ENCODE measurements around the gene DUSP10. TPM values are rescaled to one million over a fixed set of nuclear protein-coding genes. Genes with fewer than 3 reads are reported as not detected.

DUSP10 gene
- total RNA-seq, 1 donor, result 26.8 TPM

DNA sequence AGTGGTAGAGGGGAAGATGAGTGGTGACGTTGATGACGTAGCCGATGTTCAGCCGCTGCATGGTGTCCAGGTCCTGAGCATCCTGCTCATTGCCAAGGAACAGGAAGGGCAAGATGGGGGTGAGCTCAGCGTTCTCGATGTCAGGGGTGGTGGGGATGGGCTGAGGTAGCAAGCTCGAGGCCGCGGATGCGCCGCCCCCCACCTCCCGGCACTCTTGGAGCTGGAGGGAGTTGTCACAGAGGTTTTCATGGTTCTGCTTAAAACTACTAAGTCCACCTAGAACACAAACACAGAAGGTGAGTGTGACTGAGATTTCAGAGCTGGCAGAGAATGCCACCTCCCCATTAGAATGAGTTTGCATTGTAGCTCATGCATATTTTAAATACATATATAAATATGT, 35.7 kb downstream of the DUSP10 start:
- TF ChIP-seq, protein P1, sequence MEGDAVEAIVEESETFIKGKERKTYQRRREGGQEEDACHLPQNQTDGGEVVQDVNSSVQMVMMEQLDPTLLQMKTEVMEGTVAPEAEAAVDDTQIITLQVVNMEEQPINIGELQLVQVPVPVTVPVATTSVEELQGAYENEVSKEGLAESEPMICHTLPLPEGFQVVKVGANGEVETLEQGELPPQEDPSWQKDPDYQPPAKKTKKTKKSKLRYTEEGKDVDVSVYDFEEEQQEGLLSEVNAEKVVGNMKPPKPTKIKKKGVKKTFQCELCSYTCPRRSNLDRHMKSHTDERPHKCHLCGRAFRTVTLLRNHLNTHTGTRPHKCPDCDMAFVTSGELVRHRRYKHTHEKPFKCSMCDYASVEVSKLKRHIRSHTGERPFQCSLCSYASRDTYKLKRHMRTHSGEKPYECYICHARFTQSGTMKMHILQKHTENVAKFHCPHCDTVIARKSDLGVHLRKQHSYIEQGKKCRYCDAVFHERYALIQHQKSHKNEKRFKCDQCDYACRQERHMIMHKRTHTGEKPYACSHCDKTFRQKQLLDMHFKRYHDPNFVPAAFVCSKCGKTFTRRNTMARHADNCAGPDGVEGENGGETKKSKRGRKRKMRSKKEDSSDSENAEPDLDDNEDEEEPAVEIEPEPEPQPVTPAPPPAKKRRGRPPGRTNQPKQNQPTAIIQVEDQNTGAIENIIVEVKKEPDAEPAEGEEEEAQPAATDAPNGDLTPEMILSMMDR (IDR thresholded peaks at IDR 0.05; ENCODE audit: insufficient read depth, low read length), result no peak
- no peak overlapping the region for H3K4me3 ChIP-seq (ENCODE audit: low read depth, low read length)
- DNase-seq (ENCODE audit: low read depth), result no peak

DNA sequence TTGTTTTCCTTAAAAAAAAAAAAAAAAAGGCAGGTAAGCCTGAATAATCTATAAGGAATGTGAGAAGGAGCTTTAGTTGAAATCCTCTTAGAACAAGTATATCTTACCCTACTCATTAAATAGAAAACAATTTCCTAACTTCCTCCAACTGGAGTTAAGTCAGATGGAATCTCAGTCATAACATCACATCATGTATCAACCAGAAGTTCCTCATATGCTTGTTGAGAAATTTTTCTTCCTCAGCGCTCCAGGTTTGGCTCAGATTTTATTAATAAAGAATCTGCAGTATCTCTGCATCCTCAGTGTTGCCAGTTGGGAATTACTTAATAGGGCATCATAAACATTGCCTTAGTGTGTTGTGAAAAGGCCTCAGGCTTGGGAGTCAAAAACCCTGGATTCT, 37.6 kb downstream of the DUSP10 start:
- TF ChIP-seq, protein P1 (IDR thresholded peaks at IDR 0.05; ENCODE audit: insufficient read depth, low read length), result no peak
- peak; percentile 17 for DNase-seq (ENCODE audit: low read depth)
- no peak overlapping the region for H3K4me3 ChIP-seq (ENCODE audit: low read depth, low read length)

DNA sequence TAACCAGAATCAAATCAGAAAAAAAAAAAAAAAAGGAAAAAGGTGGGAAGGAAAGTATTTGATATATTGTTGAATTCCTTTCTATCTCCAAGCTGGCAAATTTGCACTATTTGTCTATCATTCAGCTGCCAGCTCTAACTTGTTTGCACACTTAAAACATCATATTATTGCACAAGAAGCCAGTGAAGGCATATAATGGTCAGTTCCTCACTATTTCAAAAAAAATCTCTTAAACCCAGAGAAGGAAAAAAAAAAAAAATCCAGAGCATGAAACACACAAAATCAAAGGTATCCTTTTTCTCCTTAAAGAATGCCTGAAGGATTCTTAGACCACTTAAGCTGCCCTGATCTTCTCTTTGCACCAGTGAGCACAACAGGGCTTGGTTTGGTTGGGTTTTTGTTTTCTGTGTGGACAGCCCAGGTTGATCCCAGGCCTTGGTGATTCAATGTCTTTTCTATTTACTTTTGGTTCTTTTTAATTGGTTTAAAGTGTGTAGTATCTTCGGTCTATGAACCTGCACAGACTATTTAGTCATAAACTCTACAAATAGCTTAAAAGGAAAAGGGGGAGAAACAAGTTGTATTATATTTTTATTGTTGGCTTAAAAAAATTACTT, 40.2 kb downstream of the DUSP10 start:
- no peak for DNase-seq (ENCODE audit: low read depth)
- TF ChIP-seq, protein P1 (IDR thresholded peaks at IDR 0.05; ENCODE audit: insufficient read depth, low read length), result no peak
- no peak overlapping the region for H3K4me3 ChIP-seq (ENCODE audit: low read depth, low read length)

DNA sequence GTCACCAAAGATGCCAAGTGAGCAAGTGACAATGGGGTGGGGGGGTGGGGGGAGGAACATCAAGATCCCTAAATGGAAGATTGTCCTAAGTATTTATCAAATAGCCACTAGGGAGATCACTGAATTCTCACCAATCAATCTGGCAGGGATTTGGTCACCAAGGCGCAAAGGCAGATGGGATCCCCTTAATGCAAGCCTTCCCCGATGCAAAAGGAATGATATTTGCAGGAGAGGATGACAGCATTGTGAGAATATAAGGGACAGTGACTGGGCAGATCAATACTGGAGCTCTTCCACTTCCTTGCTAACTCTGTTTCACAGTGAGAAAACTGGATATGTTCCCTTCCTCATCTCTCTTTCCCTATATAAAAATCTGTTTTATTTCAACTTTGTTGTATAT, 40.9 kb downstream of the DUSP10 start:
- TF ChIP-seq, protein P1 (IDR thresholded peaks at IDR 0.05; ENCODE audit: insufficient read depth, low read length), result no peak
- no peak for DNase-seq (ENCODE audit: low read depth)
- H3K4me3 ChIP-seq (ENCODE audit: low read depth, low read length), result no peak overlapping the region

- DNase-seq (ENCODE audit: low read depth), result no peak
- TF ChIP-seq, protein P1 (IDR thresholded peaks at IDR 0.05; ENCODE audit: insufficient read depth, low read length), result no peak
- no peak overlapping the region for H3K4me3 ChIP-seq (ENCODE audit: low read depth, low read length)
Observed at GRCh38 chr1:221700536-221700935, 41.4 kb downstream of the DUSP10 start.

- no peak for DNase-seq (ENCODE audit: low read depth)
- TF ChIP-seq, protein P1 (IDR thresholded peaks at IDR 0.05; ENCODE audit: insufficient read depth, low read length), result no peak
- H3K4me3 ChIP-seq (ENCODE audit: low read depth, low read length), result no peak overlapping the region
Observed at GRCh38 chr1:221699978-221700519, 41.8 kb downstream of the DUSP10 start.

DNA sequence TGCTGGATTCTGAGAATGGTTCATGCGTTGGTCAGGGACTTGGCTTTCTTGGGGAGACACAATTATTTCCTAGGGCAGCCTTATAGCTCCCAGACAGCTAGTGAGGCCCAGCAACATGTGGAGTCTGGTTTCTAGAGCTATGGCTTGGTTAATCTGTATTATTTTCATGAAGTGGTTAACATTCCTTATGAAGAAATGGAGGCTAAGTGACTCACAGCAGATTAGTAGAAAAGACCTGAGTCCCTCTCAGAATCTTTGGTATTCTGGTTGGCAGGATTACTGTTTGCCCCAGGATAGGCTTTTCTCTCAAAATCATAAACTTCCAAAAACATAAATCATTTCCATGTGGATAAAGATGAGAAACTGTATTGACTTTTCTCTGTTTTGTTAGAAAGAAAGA, 42.3 kb downstream of the DUSP10 start:
- peak; percentile 73 for DNase-seq (ENCODE audit: low read depth)
- H3K4me3 ChIP-seq (ENCODE audit: low read depth, low read length), result no peak overlapping the region
- TF ChIP-seq, protein P1 (IDR thresholded peaks at IDR 0.05; ENCODE audit: insufficient read depth, low read length), result no peak

Measured in fibroblast of the aortic adventitia (primary cell).